B cell (primary cell): Measurements from ENCODE around the gene AOC3.
"Not testable (repeated sequence)": the region's sequence is repeated elsewhere in the genome, so short reads cannot be mapped to it uniquely, and the experiment has no call there.

Source experiments
- CTCF ChIP-seq: fragments of 200-600 bp; IDR thresholded peaks from one replicate; pipeline ENCODE4 v1.8.0; 2022; ENCODE audit warnings: antibody characterized with exemption, mild to moderate bottlenecking
- EZH2 ChIP-seq: IDR thresholded peaks from 2 replicates; pipeline ENCODE4 v1.6.1; 2012; ENCODE audit warnings: borderline replicate concordance, low read depth, mild to moderate bottlenecking, moderate library complexity, low read length; ENCODE audit not compliant: insufficient read depth, poor library complexity, severe bottlenecking

DNA sequence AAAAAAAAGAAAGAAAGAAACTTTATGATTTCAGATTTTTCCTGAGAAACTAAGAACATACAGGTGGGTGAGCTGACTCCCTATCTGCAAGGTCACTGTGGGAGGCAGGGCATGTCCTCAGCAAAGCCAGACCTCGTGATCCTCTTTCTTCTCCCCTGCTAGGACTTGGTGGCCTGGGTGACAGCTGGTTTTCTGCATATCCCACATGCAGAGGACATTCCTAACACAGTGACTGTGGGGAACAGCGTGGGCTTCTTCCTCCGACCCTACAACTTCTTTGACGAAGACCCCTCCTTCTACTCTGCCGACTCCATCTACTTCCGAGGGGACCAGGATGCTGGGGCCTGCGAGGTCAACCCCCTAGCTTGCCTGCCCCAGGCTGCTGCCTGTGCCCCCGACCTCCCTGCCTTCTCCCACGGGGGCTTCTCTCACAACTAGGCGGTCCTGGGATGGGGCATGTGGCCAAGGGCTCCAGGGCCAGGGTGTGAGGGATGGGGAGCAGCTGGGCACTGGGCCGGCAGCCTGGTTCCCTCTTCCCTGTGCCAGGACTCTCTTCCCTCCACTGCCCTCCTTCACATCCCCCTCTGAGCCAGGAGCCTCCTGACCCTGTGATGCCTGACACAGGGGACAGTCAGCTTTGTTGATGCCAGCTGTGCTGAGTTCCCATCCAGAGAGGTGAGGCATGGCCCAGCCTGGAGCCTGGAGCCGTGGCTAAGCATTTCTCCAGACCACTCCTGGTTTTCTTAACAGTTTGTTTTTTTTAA lies 23.1 kb downstream of the AOC3 start:
- not testable (repeated sequence) for TF ChIP-seq CTCF, EZH2
